A549 (cell line): Measurements from ENCODE around the gene PIK3IP1. TPM values are rescaled to one million over a fixed set of nuclear protein-coding genes. Genes with fewer than 3 reads are reported as not detected.

ENCODE experiments used
- ATAC-seq, 2 experiments: fragments of 200-7000 bp in 1 of 2; fragments of >200 bp in 1 of 2; cut with Nextera tagmentation in 1 of 2; cut with Tn5 transposase in 1 of 2; 3 replicates each; pipeline versions ENCODE4 v1.8.0 to v1.9.1; 2018 to 2020; ENCODE audit warnings: mild to moderate bottlenecking in 1 of 2, moderate library complexity in 1 of 2
- CTCF ChIA-PET: fragments of 300-600 bp; sonication (Branson Sonifier 250); formaldehyde crosslinking; extraction: SDS; loops from one replicate; lab custom pipeline; 2021; ENCODE audit warnings: antibody characterized with exemption, inconsistent platforms; lab: Yijun Ruan, JAX
- POLR2A ChIA-PET: fragments of 350-600 bp; formaldehyde crosslinking; extraction: SDS; loops from one replicate; lab custom pipeline; 2021; ENCODE audit warnings: antibody characterized with exemption, inconsistent platforms; lab: Yijun Ruan, JAX
- DNase-seq, 2 experiments: peaks; one replicate each; pipeline versions ENCODE4 v3.0.0 to v3.0.0-alpha.2; 2011 to 2016; ENCODE audit warnings: low read depth in 1 of 2, low spot score in 1 of 2
- FAIRE-seq: peaks from 2 replicates; lab custom pipeline; 2011; peaks lifted over from hg19 to GRCh38; lab: Jason Lieb, UNC
- H3K27ac ChIP-seq, 2 experiments: fragments of >200 bp; sonication (Bioruptor Twin); formaldehyde crosslinking; 3 replicates each; pipeline ENCODE4 v1.5.1; 2016 to 2017
- H3K4me1 ChIP-seq: fragments of >200 bp; sonication (Bioruptor Twin); formaldehyde crosslinking; 3 replicates; pipeline ENCODE4 v1.6.1; 2016
- H3K4me2 ChIP-seq: fragments of >200 bp; sonication (Bioruptor Twin); formaldehyde crosslinking; 3 replicates; pipeline ENCODE4 v1.6.1; 2016
- H3K4me3 ChIP-seq: fragments of >200 bp; sonication (Bioruptor Twin); formaldehyde crosslinking; 3 replicates; pipeline ENCODE4 v1.5.1; 2016
- H3K9me3 ChIP-seq: fragments of >200 bp; sonication (Bioruptor Twin); formaldehyde crosslinking; 3 replicates; pipeline ENCODE4 v1.6.1; 2016
- BCL3 ChIP-seq: fragments of >200 bp; sonication (Bioruptor Twin); formaldehyde crosslinking; IDR thresholded peaks from 3 replicates; pipeline ENCODE4 v1.6.1; 2016
- CBX8 ChIP-seq: fragments of 200-600 bp; sonication (generic); IDR thresholded peaks from 2 replicates; pipeline ENCODE4 v1.6.1; 2016
- CHD2 ChIP-seq: fragments of 150-350 bp; IDR thresholded peaks from 2 replicates; pipeline ENCODE4 v1.6.1; 2014; ENCODE audit warnings: low read length; ENCODE audit not compliant: partially characterized antibody
- EHF ChIP-seq: fragments of 250-450 bp; sonication (Bioruptor Pico); IDR thresholded peaks from 2 replicates; pipeline ENCODE4 v1.5.0; 2020; ENCODE audit warnings: mild to moderate bottlenecking
- EHMT2 ChIP-seq: fragments of 200-600 bp; sonication (generic); IDR thresholded peaks from 2 replicates; pipeline ENCODE4 v1.6.1; 2016; ENCODE audit warnings: antibody characterized with exemption, low read depth, mild to moderate bottlenecking, moderate library complexity
- ESRRA ChIP-seq: fragments of 150-350 bp; IDR thresholded peaks from 2 replicates; pipeline ENCODE4 v1.6.1; 2014; ENCODE audit warnings: mild to moderate bottlenecking, low read length, borderline replicate concordance
- HEYL ChIP-seq: fragments of 250-450 bp; sonication (Bioruptor Pico); IDR thresholded peaks from 2 replicates; pipeline ENCODE4 v1.8.0; 2021; ENCODE audit warnings: mild to moderate bottlenecking, moderate library complexity
- JUN ChIP-seq, 2 experiments: fragments of >200 bp; sonication (Bioruptor Twin); formaldehyde crosslinking; IDR thresholded peaks; 2 replicates in 1 of 2; 3 replicates in 1 of 2; pipeline ENCODE4 v1.6.1; 2016 to 2017
- JUNB ChIP-seq: fragments of >200 bp; sonication (Bioruptor Twin); formaldehyde crosslinking; IDR thresholded peaks from 2 replicates; pipeline ENCODE4 v1.6.1; 2016
- MAFK ChIP-seq: fragments of 450-650 bp; IDR thresholded peaks from 2 replicates; pipeline ENCODE4 v1.6.1; 2014; ENCODE audit not compliant: partially characterized antibody
- MAX ChIP-seq: IDR thresholded peaks from 2 replicates; pipeline ENCODE4 v1.6.1; 2012
- NFE2L2 ChIP-seq: fragments of 150-350 bp; conservative IDR thresholded peaks from 2 replicates; pipeline ENCODE4 v1.6.1; 2014; ENCODE audit warnings: low read length
- NPAS2 ChIP-seq: fragments of 250-450 bp; sonication (Bioruptor Pico); IDR thresholded peaks from 2 replicates; pipeline ENCODE4 v1.8.0; 2022; ENCODE audit warnings: mild to moderate bottlenecking, moderate library complexity, borderline replicate concordance
- POLR2A ChIP-seq: IDR thresholded peaks from 2 replicates; pipeline ENCODE4 v1.6.1; 2012; ENCODE audit warnings: mild to moderate bottlenecking, low read length
- POLR2AphosphoS2 ChIP-seq: conservative IDR thresholded peaks from 2 replicates; pipeline ENCODE4 v1.6.1; 2012; ENCODE audit warnings: low read length, improper control_type of control experiment, inconsistent platforms
- RNF2 ChIP-seq: fragments of 200-600 bp; sonication (generic); IDR thresholded peaks from 2 replicates; pipeline ENCODE4 v1.6.1; 2016; ENCODE audit warnings: low read depth, mild to moderate bottlenecking, antibody characterized with exemption, moderate library complexity, borderline replicate concordance
- TFCP2L1 ChIP-seq: fragments of 250-450 bp; sonication (Bioruptor Pico); IDR thresholded peaks from 2 replicates; pipeline ENCODE4 v1.5.0; 2021; ENCODE audit warnings: mild to moderate bottlenecking
- USF2 ChIP-seq: fragments of 450-650 bp; IDR thresholded peaks from 2 replicates; pipeline ENCODE4 v1.6.1; 2014; ENCODE audit warnings: antibody characterized with exemption
- ZC3H11A ChIP-seq: fragments of 450-650 bp; IDR thresholded peaks from 2 replicates; pipeline ENCODE4 v1.6.1; 2014; ENCODE audit warnings: antibody characterized with exemption, mild to moderate bottlenecking
- ZFP36 ChIP-seq: fragments of 450-650 bp; IDR thresholded peaks from 2 replicates; pipeline ENCODE4 v1.6.1; 2014; ENCODE audit warnings: borderline replicate concordance; ENCODE audit not compliant: partially characterized antibody
- ZNF302 ChIP-seq: fragments of 250-450 bp; sonication (Bioruptor Pico); IDR thresholded peaks from 2 replicates; pipeline ENCODE4 v1.9.0; 2021; ENCODE audit warnings: inconsistent platforms, mild to moderate bottlenecking, moderate library complexity
- WGBS: methylation state at CpG from one replicate; pipeline ENCODE4 v1.1.6; 2017; ENCODE audit errors: missing lambda C conversion rate; 5-methylcytosine and 5-hydroxymethylcytosine counted together
- polyA plus RNA-seq, 4 experiments: library from polyadenylated mRNA; depleted of rRNA in 3 of 4; stranded (reverse); fragments of >200 nt; fragmentation: RNase III in 1 of 4; extraction: RNeasy Plus Mini Kit Qiagen cat#74134 plus additional on column Dnase treatment in 1 of 4; gene quantifications; 2 replicates in 3 of 4; 3 replicates in 1 of 4; pipeline ENCODE4 v1.2.3, GENCODE V29; 2011 to 2017
- TF ChIP-seq, protein P1 (sequence below): fragments of 150-350 bp; IDR thresholded peaks from 2 replicates; pipeline ENCODE4 v1.6.1; 2014; ENCODE audit warnings: low read depth, mild to moderate bottlenecking, low read length
- TF ChIP-seq, protein P2 (sequence below): fragments of >200 bp; sonication (Bioruptor Twin); formaldehyde crosslinking; IDR thresholded peaks from 2 replicates; pipeline ENCODE4 v1.6.1; 2016
- TF ChIP-seq, protein P3 (sequence below): fragments of 250-450 bp; sonication (Bioruptor Pico); IDR thresholded peaks from 2 replicates; pipeline ENCODE4 v1.5.0; 2021; ENCODE audit warnings: mild to moderate bottlenecking, moderate library complexity, borderline replicate concordance
- TF ChIP-seq, protein P4 (sequence below): IDR thresholded peaks from 2 replicates; pipeline ENCODE4 v1.6.1; 2012

The PIK3IP1 gene
- polyA plus RNA-seq, 2 of the 4 experiments (the other 2 are of a cell fraction), result 0.90 to 1.6 TPM

DNA sequence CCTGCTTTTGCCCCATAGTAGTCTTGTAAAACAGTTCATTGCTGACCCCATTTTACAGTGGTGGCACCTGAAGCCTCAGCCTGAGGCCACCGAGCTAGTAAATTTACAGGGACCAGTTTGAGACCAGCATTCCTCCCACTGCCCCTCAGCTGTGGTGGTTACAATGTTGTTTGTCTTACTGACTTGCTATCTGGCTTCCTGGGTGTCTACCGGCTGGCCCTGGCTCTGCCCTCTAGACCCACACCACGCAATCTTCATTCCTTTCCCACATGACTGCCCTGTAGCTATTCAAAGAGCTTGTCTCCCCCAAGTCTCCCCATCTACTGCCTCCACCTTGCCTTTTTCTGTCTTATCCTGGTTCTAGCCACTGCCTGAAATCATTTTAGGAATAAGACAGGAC lies 20.8 kb downstream of the PIK3IP1 start:
- FAIRE-seq, result no peak
- Histone ChIP-seq H3K27ac (no peak overlapping the region), H3K4me2 (no peak overlapping the region), H3K4me3 (no peak overlapping the region), H3K4me1 (no peaks in the 10 kb centered on the region), H3K9me3 (no peaks in the 10 kb centered on the region)
- no peak for DNase-seq
- POLR2A ChIA-PET, result interaction anchor here (0.6 kb wide), 1 partner anchor 58 kb away, joined by 4 read pairs; no protein-coding TSS in a partner anchor
- TF ChIP-seq EHF (no peak), USF2 (no peak), MAX (no peak), JUN (IDR thresholded peaks at IDR 0.05) (no peak), CHD2 (no peak), EHMT2 (no peak), JUNB (no peak), ZNF302 (CRISPR knock-in tag) (no peak), NFE2L2 (no peak), POLR2A (no peak), MAFK (no peak)
- TF ChIP-seq, protein P1, sequence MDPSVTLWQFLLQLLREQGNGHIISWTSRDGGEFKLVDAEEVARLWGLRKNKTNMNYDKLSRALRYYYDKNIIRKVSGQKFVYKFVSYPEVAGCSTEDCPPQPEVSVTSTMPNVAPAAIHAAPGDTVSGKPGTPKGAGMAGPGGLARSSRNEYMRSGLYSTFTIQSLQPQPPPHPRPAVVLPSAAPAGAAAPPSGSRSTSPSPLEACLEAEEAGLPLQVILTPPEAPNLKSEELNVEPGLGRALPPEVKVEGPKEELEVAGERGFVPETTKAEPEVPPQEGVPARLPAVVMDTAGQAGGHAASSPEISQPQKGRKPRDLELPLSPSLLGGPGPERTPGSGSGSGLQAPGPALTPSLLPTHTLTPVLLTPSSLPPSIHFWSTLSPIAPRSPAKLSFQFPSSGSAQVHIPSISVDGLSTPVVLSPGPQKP, result no peak
- ATAC-seq, result no peak
- CTCF ChIA-PET, result interaction anchor here (0.6 to 7.9 kb wide), 12 partner anchors 9 to 164 kb away, joined by 3 to 134 read pairs (median 10); partner anchors contain the start of genes LIMK2, PIK3IP1 and SELENOM
- 81% methylated on average over 3 of the region's 3 CpGs for WGBS

DNA sequence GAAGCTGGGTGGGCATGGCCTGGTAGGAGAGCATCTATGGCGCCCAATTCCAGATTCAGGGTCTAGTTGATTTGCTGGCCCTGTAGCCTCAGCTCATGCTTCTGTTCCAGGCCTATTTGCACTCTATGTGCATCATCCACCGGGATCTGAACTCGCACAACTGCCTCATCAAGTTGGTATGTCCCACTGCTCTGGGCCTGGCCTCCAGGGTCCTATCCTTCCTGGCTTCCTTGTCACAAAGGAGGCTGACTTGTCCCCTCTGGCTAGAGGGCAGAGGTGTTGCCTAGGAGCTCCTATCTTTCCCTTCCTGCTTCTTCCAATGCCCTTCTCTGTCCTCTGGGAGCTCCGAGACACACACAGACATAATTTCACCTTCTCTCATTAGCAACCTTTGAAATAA lies 21.3 kb downstream of the PIK3IP1 start:
- FAIRE-seq (no peak), DNase-seq (no peak), ATAC-seq (no peak)
- Histone ChIP-seq H3K27ac (no peak overlapping the region), H3K9me3 (no peaks in the 10 kb centered on the region), H3K4me2 (no peak overlapping the region)
- CTCF ChIA-PET, result interaction anchor here (0.6 to 7.9 kb wide), 12 partner anchors 9 to 163 kb away, joined by 3 to 134 read pairs (median 9); partner anchors contain the start of genes LIMK2, PIK3IP1 and SELENOM
- POLR2A ChIA-PET, result interaction anchor here (0.6 kb wide), 1 partner anchor 58 kb away, joined by 4 read pairs; no protein-coding TSS in a partner anchor
- TF ChIP-seq ZFP36 (no peak), CBX8 (no peak), RNF2 (no peak), NPAS2 (CRISPR knock-in tag) (no peak), POLR2AphosphoS2 (no peak), ESRRA (no peak), MAFK (no peak), BCL3 (no peak), ZNF302 (CRISPR knock-in tag) (no peak), JUNB (no peak), JUN (IDR thresholded peaks at IDR 0.05) (no peak), EHMT2 (no peak), EHF (no peak), ZC3H11A (no peak), HEYL (CRISPR knock-in tag) (no peak), TFCP2L1 (CRISPR knock-in tag) (no peak)
- TF ChIP-seq, protein P1, result no peak
- TF ChIP-seq, protein P2, sequence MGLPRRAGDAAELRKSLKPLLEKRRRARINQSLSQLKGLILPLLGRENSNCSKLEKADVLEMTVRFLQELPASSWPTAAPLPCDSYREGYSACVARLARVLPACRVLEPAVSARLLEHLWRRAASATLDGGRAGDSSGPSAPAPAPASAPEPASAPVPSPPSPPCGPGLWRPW, result no peak
- TF ChIP-seq, protein P3, sequence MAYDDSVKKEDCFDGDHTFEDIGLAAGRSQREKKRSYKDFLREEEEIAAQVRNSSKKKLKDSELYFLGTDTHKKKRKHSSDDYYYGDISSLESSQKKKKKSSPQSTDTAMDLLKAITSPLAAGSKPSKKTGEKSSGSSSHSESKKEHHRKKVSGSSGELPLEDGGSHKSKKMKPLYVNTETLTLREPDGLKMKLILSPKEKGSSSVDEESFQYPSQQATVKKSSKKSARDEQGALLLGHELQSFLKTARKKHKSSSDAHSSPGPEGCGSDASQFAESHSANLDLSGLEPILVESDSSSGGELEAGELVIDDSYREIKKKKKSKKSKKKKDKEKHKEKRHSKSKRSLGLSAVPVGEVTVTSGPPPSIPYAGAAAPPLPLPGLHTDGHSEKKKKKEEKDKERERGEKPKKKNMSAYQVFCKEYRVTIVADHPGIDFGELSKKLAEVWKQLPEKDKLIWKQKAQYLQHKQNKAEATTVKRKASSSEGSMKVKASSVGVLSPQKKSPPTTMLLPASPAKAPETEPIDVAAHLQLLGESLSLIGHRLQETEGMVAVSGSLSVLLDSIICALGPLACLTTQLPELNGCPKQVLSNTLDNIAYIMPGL (CRISPR knock-in tag), result no peak
- TF ChIP-seq, protein P4, sequence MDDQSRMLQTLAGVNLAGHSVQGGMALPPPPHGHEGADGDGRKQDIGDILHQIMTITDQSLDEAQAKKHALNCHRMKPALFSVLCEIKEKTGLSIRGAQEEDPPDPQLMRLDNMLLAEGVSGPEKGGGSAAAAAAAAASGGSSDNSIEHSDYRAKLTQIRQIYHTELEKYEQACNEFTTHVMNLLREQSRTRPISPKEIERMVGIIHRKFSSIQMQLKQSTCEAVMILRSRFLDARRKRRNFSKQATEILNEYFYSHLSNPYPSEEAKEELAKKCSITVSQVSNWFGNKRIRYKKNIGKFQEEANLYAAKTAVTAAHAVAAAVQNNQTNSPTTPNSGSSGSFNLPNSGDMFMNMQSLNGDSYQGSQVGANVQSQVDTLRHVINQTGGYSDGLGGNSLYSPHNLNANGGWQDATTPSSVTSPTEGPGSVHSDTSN, result no peak
- TF ChIP-seq, all 56 proteins: peak for 0
- H3K4me3 ChIP-seq, result no peak overlapping the region
- no peaks in the 10 kb centered on the region for H3K4me1 ChIP-seq
- 100% methylated on average over 4 of the region's 4 CpGs for WGBS
